A549 treated with DMSO at 1 μM for 4 hours (cell line): ENCODE data around the gene YIPF7. TPM values are rescaled to one million over a fixed set of nuclear protein-coding genes. Genes with fewer than 3 reads are reported as not detected.

Source experiments
- total RNA-seq: library from RNA; stranded (reverse); fragments of 200-300 nt; extraction: Qiagen RNA extraction; gene quantifications from 5 replicates; pipeline ENCODE4 v1.2.3, GENCODE V29; 2022; ENCODE audit warnings: low read depth

The YIPF7 gene
- total RNA-seq, result not detected in 5 replicates

GRCh38 chr4:44651425-44651824 lies at the start of gene YIPF7:
Gene YIPF7 (minus strand): TSS chr4:44651625. CDS start chr4:44650100, 1,525 bp downstream.

GRCh38 chr4:44678094-44679041 lies 26.9 kb upstream of the YIPF7 start, which contains the start of gene GUF1:
Gene GUF1 (plus strand): TSS chr4:44678420. CDS start chr4:44678623, 203 bp downstream.

Other genes starting within 250 kb of the YIPF7 start
- gene KCTD8, start 202.8 kb downstream of the YIPF7 start, total RNA-seq, result not detected in 5 replicates
- 8.0 to 12.5 TPM (median 11.2 TPM) in 5 replicates for gene GUF1, start 26.8 kb upstream of the YIPF7 start, total RNA-seq
- 8.2 to 12.6 TPM (median 11.3 TPM) in 5 replicates for gene GNPDA2, start 74.9 kb upstream of the YIPF7 start, total RNA-seq